Adrenal gland (tissue), 12 donors: Measurements from ENCODE around the gene ABTB2. TPM values are rescaled to one million over a fixed set of nuclear protein-coding genes. Genes with fewer than 3 reads are reported as not detected.

Source experiments
- DNase-seq, 7 donors: peaks; one replicate each; pipeline ENCODE4 v3.0.0-alpha.2; 2019 to 2020
- H3K27ac ChIP-seq, 5 donors: fragments of 200-600 bp; sonication (generic) in 4 of 5; 1 replicate in 3 of 5; 2 replicates in 2 of 5; pipeline versions ENCODE4 v1.5.1 to v1.8.0; 2016 to 2020; ENCODE audit warnings: mild to moderate bottlenecking in 1 of 5
- H3K27me3 ChIP-seq: fragments of 200-600 bp; 2 replicates; pipeline ENCODE4 v1.8.0; 2021
- H3K36me3 ChIP-seq, 2 donors: fragments of 200-600 bp; replicated peaks in 1 of 2; 1 replicate in 1 of 2; 2 replicates in 1 of 2; pipeline versions ENCODE4 v1.5.1 to v1.8.0; 2018 to 2022
- H3K4me1 ChIP-seq, 2 donors: fragments of 200-600 bp; replicated peaks in 1 of 2; 1 replicate in 1 of 2; 2 replicates in 1 of 2; pipeline versions ENCODE4 v1.5.1 to v1.8.0; 2018 to 2021
- H3K4me3 ChIP-seq, 4 donors: fragments of 200-600 bp; sonication (generic) in 3 of 4; one replicate each; pipeline ENCODE4 v1.5.1; 2016 to 2018
- H3K9me3 ChIP-seq, 3 donors: fragments of 200-600 bp; sonication (generic) in 1 of 3; replicated peaks in 1 of 3; 1 replicate in 2 of 3; 2 replicates in 1 of 3; pipeline versions ENCODE4 v1.5.1 to v1.8.0; 2016 to 2021
- CTCF ChIP-seq, 6 experiments: fragments of 450-650 bp in 4 of 6; fragments of 200-600 bp in 2 of 6; sonication (generic) in 1 of 6; IDR thresholded peaks; 1 replicate in 5 of 6; 2 replicates in 1 of 6; pipeline versions ENCODE4 v1.5.1 to v1.8.0; 2016 to 2021; ENCODE audit warnings: antibody characterized with exemption in 6 of 6, mild to moderate bottlenecking in 2 of 6, moderate library complexity in 1 of 6
- POLR2A ChIP-seq, 2 donors: fragments of 450-650 bp; IDR thresholded peaks; one replicate each; pipeline ENCODE4 v1.6.1; 2017; ENCODE audit warnings: antibody characterized with exemption in 2 of 2, mild to moderate bottlenecking in 2 of 2, moderate library complexity in 1 of 2
- WGBS, 4 donors: extraction: QIAGEN DNeasy Blood & Tissue Kit in 2 of 4; methylation state at CpG; one replicate each; pipeline versions ENCODE4 v1.1.5 to v1.1.7; 2013 to 2017; 5-methylcytosine and 5-hydroxymethylcytosine counted together
- intact Hi-C, 2 donors: fragments of 100-400 bp; cut with DNase I; formaldehyde crosslinking; loops; one replicate each; pipeline versions ENCODE4 v1.14.1 to v1.15.0; 2022 to 2023
- polyA plus RNA-seq, 3 donors: library from polyadenylated mRNA; stranded (reverse); fragments of 200-250 nt in 2 of 3; fragments of 350-450 nt in 1 of 3; fragmentation: Illumina TruSeq in 1 of 3; extraction: RNeasy Lipid Tissue Mini Kit (QIAGEN cat#74804) in 1 of 3; gene quantifications; one replicate each; pipeline ENCODE4 v1.2.3, GENCODE V29; 2013 to 2014
- total RNA-seq, 9 donors: library from RNA; depleted of rRNA in 4 of 9; stranded (reverse); fragments of >200 nt in 4 of 9; fragments of 120-200 nt in 1 of 9; fragmentation: NEBNext Ultra II Directional in 1 of 9; extraction: Animal tissue kit (Norgen Biotek cat#: 25700) in 1 of 9; gene quantifications; one replicate each; pipeline versions ENCODE4 v1.1.0 to v1.2.4, GENCODE V29; 2013 to 2023
- donor health status: healthy with polysubstance abuse.
- donor health status: Bipolar disorder and iron deficiency.
- donor health status: DM: yes; HTN: yes; CAD: no.
- donor health status: DM: no; HTN: no; CAD: no.
- donor health status: DM: no; HTN: no; CAD: no.
- donor health status: DM: yes; HTN: yes; CAD: no.

Gene ABTB2
- total and polyA plus RNA-seq, 12 donors: 1.9 to 32.3 (median 6.1) TPM

- no peaks in the 10 kb centered on the region for H3K4me1 ChIP-seq
- no peak overlapping the region for H3K27ac ChIP-seq
- H3K9me3 ChIP-seq: no peaks in the 10 kb centered on the region
- H3K27me3 ChIP-seq: no peaks in the 10 kb centered on the region
- WGBS, 4 donors: 86 to 95% (median 92%) methylated on average over 4 of the region's 4 CpGs
- H3K36me3 ChIP-seq: no peaks in the 10 kb centered on the region
- TF ChIP-seq POLR2A (IDR thresholded peaks at IDR 0.05): no peak
- no peak for TF ChIP-seq CTCF (IDR thresholded peaks at IDR 0.05)
- H3K4me3 ChIP-seq: no peak overlapping the region
- intact Hi-C loops: no loop called here
- no peak for DNase-seq
These were observed 125.0 kb downstream of the ABTB2 start for GRCh38 chr11:34232807-34233206.

GRCh38 chr11:34226210-34226609 lies 131.6 kb downstream of the ABTB2 start:
- Histone ChIP-seq H3K27ac (no peak overlapping the region), H3K4me3 (no peak overlapping the region), H3K36me3 (no peaks in the 10 kb centered on the region), H3K9me3 (no peaks in the 10 kb centered on the region), H3K4me1 (no peaks in the 10 kb centered on the region), H3K27me3 (no peaks in the 10 kb centered on the region)
- intact Hi-C loops: no loop called here
- TF ChIP-seq POLR2A (IDR thresholded peaks at IDR 0.05): no peak
- no peak for TF ChIP-seq CTCF (IDR thresholded peaks at IDR 0.05)
- DNase-seq: no peak
- WGBS, 4 donors: 63 to 88% (median 77%) methylated on average over 1 of the region's 1 CpG

- DNase-seq: no peak
- Histone ChIP-seq H3K4me3 (no peak overlapping the region), H3K4me1 (no peaks in the 10 kb centered on the region), H3K27me3 (no peaks in the 10 kb centered on the region), H3K27ac (no peak overlapping the region), H3K36me3 (no peaks in the 10 kb centered on the region), H3K9me3 (no peaks in the 10 kb centered on the region)
- intact Hi-C loops: no loop called here
- 80 to 92% (median 86%) methylated on average over 9 to 10 of the region's 10 CpGs for WGBS, 4 donors
- TF ChIP-seq POLR2A (IDR thresholded peaks at IDR 0.05) (no peak), CTCF (IDR thresholded peaks at IDR 0.05) (no peak)
These were observed 132.7 kb downstream of the ABTB2 start for GRCh38 chr11:34225091-34225490.

- Histone ChIP-seq H3K9me3 (no peaks in the 10 kb centered on the region), H3K27me3 (no peaks in the 10 kb centered on the region), H3K4me3 (peak overlapping the region in 1 of 4 donors; percentile 11), H3K36me3 (no peaks in the 10 kb centered on the region), H3K27ac (no peak overlapping the region), H3K4me1 (no peaks in the 10 kb centered on the region)
- no peak for TF ChIP-seq CTCF (IDR thresholded peaks at IDR 0.05)
- TF ChIP-seq POLR2A (IDR thresholded peaks at IDR 0.05): no peak
- 89 to 96% (median 89%) methylated on average over 5 of the region's 5 CpGs for WGBS, 4 donors
- DNase-seq: no peak
- intact Hi-C loops: no loop called here
These were observed 133.3 kb downstream of the ABTB2 start for GRCh38 chr11:34224434-34224966.
